G401 (cell line): ENCODE data around the gene METTL23. TPM values are rescaled to one million over a fixed set of nuclear protein-coding genes. Genes with fewer than 3 reads are reported as not detected.

Source experiments
- DNase-seq: peaks from one replicate; pipeline ENCODE4 v3.0.0-alpha.2; 2015; ENCODE audit warnings: low spot score
- in situ Hi-C: cut with HindIII; loops from 2 replicates; pipeline ENCODE4 v1.10.0; 2016; ENCODE audit warnings: low sequenced_read_pairs, mixed read lengths
- total RNA-seq: library from RNA; depleted of rRNA; stranded (reverse); fragments of >200 nt; shearing (Covaris generic); gene quantifications from 2 replicates; pipeline ENCODE4 v1.2.3, GENCODE V29; 2014; rRNA removed

Gene METTL23
- 25.9 and 34.6 TPM in 2 replicates for total RNA-seq

GRCh38 chr17:76726776-76727718 lies at the start of gene METTL23:
TSS of gene METTL23 (plus strand) at chr17:76726839. CDS start at chr17:76729711, 2,872 bp downstream.
- DNase-seq: no peak
- in situ Hi-C loops: no loop called here

- in situ Hi-C loops: loop anchor here (25.0 kb wide), 1 partner anchor 215 kb away; the partner anchor contains the start of genes AANAT and UBE2O
These were observed 49.2 kb upstream of the METTL23 start for GRCh38 chr17:76677406-76677805.

GRCh38 chr17:76678330-76678729 lies 48.3 kb upstream of the METTL23 start:
- DNase-seq: no peak
- in situ Hi-C loops: loop anchor here (25.0 kb wide), 1 partner anchor 216 kb away; the partner anchor contains the start of genes AANAT and UBE2O

More at GRCh38 chr17:76677406-76677805, 49.2 kb upstream of the METTL23 start:
- no peak for DNase-seq

GRCh38 chr17:76679239-76679638 lies 47.4 kb upstream of the METTL23 start:
- DNase-seq: no peak
- in situ Hi-C loops: loop anchor here (25.0 kb wide), 1 partner anchor 217 kb away; the partner anchor contains the start of genes AANAT and UBE2O

- in situ Hi-C loops: loop anchor here (25.0 kb wide), 1 partner anchor 219 kb away; the partner anchor contains the start of genes AANAT and UBE2O
These were observed 45.2 kb upstream of the METTL23 start for GRCh38 chr17:76681222-76682137.

GRCh38 chr17:76682296-76682695 lies 44.3 kb upstream of the METTL23 start:
- DNase-seq: no peak
- in situ Hi-C loops: loop anchor here (25.0 kb wide), 1 partner anchor 220 kb away; the partner anchor contains the start of genes AANAT and UBE2O

More at GRCh38 chr17:76681222-76682137, 45.2 kb upstream of the METTL23 start:
- peak; percentile 85 for DNase-seq

- in situ Hi-C loops: loop anchor here (25.0 kb wide), 1 partner anchor 221 kb away; the partner anchor contains the start of genes AANAT and UBE2O
- DNase-seq: no peak
These were observed 43.5 kb upstream of the METTL23 start for GRCh38 chr17:76683011-76683755.

GRCh38 chr17:76683921-76684745 lies 42.5 kb upstream of the METTL23 start:
- DNase-seq: no peak
- in situ Hi-C loops: loop anchor here (25.0 kb wide), 1 partner anchor 222 kb away; the partner anchor contains the start of genes AANAT and UBE2O

- no peak for DNase-seq
- in situ Hi-C loops: loop anchor here (25.0 kb wide), 1 partner anchor 222 kb away; the partner anchor contains the start of genes AANAT and UBE2O
These were observed 41.9 kb upstream of the METTL23 start for GRCh38 chr17:76684756-76685155.

GRCh38 chr17:76685366-76685765 lies 41.3 kb upstream of the METTL23 start:
- DNase-seq: no peak
- in situ Hi-C loops: loop anchor here (25.0 kb wide), 1 partner anchor 223 kb away; the partner anchor contains the start of genes AANAT and UBE2O

- in situ Hi-C loops: loop anchor here (25.0 kb wide), 1 partner anchor 224 kb away; the partner anchor contains the start of genes AANAT and UBE2O
These were observed 40.8 kb upstream of the METTL23 start for GRCh38 chr17:76685846-76686245.

GRCh38 chr17:76686538-76687297 lies 39.9 kb upstream of the METTL23 start:
- in situ Hi-C loops: loop anchor here (25.0 kb wide), 1 partner anchor 224 kb away; the partner anchor contains the start of genes AANAT and UBE2O
- DNase-seq: no peak

More at GRCh38 chr17:76685846-76686245, 40.8 kb upstream of the METTL23 start:
- no peak for DNase-seq

- peak; percentile 48 for DNase-seq
- in situ Hi-C loops: loop anchor here (25.0 kb wide), 1 partner anchor 225 kb away; the partner anchor contains the start of genes AANAT and UBE2O
These were observed 39.1 kb upstream of the METTL23 start for GRCh38 chr17:76687298-76688164.

GRCh38 chr17:76688165-76688622 lies 38.4 kb upstream of the METTL23 start:
- in situ Hi-C loops: loop anchor here (25.0 kb wide), 1 partner anchor 226 kb away; the partner anchor contains the start of genes AANAT and UBE2O
- DNase-seq: no peak

- in situ Hi-C loops: loop anchor here (25.0 kb wide), 1 partner anchor 228 kb away; the partner anchor contains the start of genes AANAT and UBE2O
- DNase-seq: no peak
These were observed 36.8 kb upstream of the METTL23 start for GRCh38 chr17:76689859-76690258.
